HepG2 (cell line): ENCODE data around the gene STYXL2. TPM values are rescaled to one million over a fixed set of nuclear protein-coding genes. Genes with fewer than 3 reads are reported as not detected.

Source experiments
- ATAC-seq: fragments of 200-7000 bp; cut with Tn5 transposase; 3 replicates; pipeline ENCODE4 v1.9.1; 2020; ENCODE audit warnings: mild to moderate bottlenecking, moderate library complexity
- BruUV-seq: library from RNA; stranded (reverse); fragments of 400-500 nt; replicated peaks from 2 replicates; lab custom pipeline; 2021; lab: Mats Ljungman, UMichigan
- CTCF ChIA-PET: fragments of 300-600 bp; formaldehyde crosslinking; extraction: SDS; loops from one replicate; lab custom pipeline; 2021; ENCODE audit warnings: low total read pairs, inconsistent platforms, low intra/inter-chr PET ratio; lab: Yijun Ruan, JAX
- POLR2A ChIA-PET: fragments of 350-600 bp; sonication (Branson Sonifier 250); formaldehyde crosslinking; loops from one replicate; lab custom pipeline; 2020; ENCODE audit warnings: antibody characterized with exemption, inconsistent platforms; lab: Yijun Ruan, JAX
- DNase-seq: peaks from one replicate; pipeline ENCODE4 v3.0.0-alpha.2; 2015; ENCODE audit warnings: low spot score
- FAIRE-seq: peaks from 3 replicates; lab custom pipeline; 2011; peaks lifted over from hg19 to GRCh38; lab: Jason Lieb, UNC
- H2AFZ ChIP-seq: one replicate; pipeline ENCODE4 v1.6.1; 2011; ENCODE audit warnings: low read length, inconsistent platforms
- H3K27ac ChIP-seq: fragments of 300-600 bp; 3 replicates; pipeline ENCODE4 v1.8.0; 2011; ENCODE audit warnings: mixed run types, mild to moderate bottlenecking, mixed read lengths, low read length, inconsistent platforms; ENCODE audit not compliant: insufficient read depth; ENCODE audit errors: extremely low read length
- H3K27me3 ChIP-seq, 2 experiments: fragments of 200-600 bp in 1 of 2; 2 replicates in 1 of 2; 3 replicates in 1 of 2; pipeline versions ENCODE4 v1.6.0 to v1.8.0; 2011; ENCODE audit warnings: low read length in 2 of 2, mild to moderate bottlenecking in 2 of 2, moderate library complexity in 2 of 2, inconsistent platforms in 1 of 2; ENCODE audit not compliant: insufficient read depth in 2 of 2, control insufficient read depth in 1 of 2
- H3K36me3 ChIP-seq, 2 experiments: fragments of 200-600 bp in 1 of 2; replicated peaks in 1 of 2; 2 replicates in 1 of 2; 3 replicates in 1 of 2; pipeline versions ENCODE4 v1.5.1 to v1.8.0; 2011; ENCODE audit warnings: low read length in 2 of 2, inconsistent platforms in 1 of 2; ENCODE audit not compliant: insufficient read depth in 2 of 2, control insufficient read depth in 1 of 2
- H3K4me1 ChIP-seq: 2 replicates; pipeline ENCODE4 v1.5.1; 2012; ENCODE audit warnings: low read length, inconsistent platforms; ENCODE audit not compliant: insufficient read depth
- H3K4me2 ChIP-seq: 2 replicates; pipeline ENCODE4 v1.6.0; 2011; ENCODE audit warnings: low read depth, low read length, inconsistent platforms
- H3K4me3 ChIP-seq, 3 experiments: fragments of 200-600 bp in 1 of 3; sonication (generic), shearing (Covaris generic) in 1 of 3; replicated peaks in 1 of 3; 2 replicates each; pipeline ENCODE4 v1.5.1; 2011 to 2016; ENCODE audit warnings: low read length in 3 of 3, inconsistent platforms in 2 of 3, low read depth in 2 of 3, mild to moderate bottlenecking in 2 of 3, control low read depth in 1 of 3, mixed read lengths in 1 of 3; ENCODE audit not compliant: insufficient read depth in 1 of 3
- H3K79me2 ChIP-seq: one replicate; pipeline ENCODE4 v1.6.1; 2011; ENCODE audit warnings: low read length, inconsistent platforms; ENCODE audit not compliant: insufficient read depth
- H3K9ac ChIP-seq: 2 replicates; pipeline ENCODE4 v1.6.0; 2011; ENCODE audit warnings: mild to moderate bottlenecking, low read depth, low read length, inconsistent platforms; ENCODE audit not compliant: insufficient read depth
- H3K9me3 ChIP-seq: 2 replicates; pipeline ENCODE4 v1.5.1; 2012; ENCODE audit warnings: mild to moderate bottlenecking, low read length
- H4K20me1 ChIP-seq: 2 replicates; pipeline ENCODE4 v1.6.0; 2011; ENCODE audit warnings: inconsistent platforms, mild to moderate bottlenecking, low read length, moderate library complexity; ENCODE audit not compliant: insufficient read depth
- ASH2L ChIP-seq: fragments of 300-600, 200-600 bp; sonication (generic); IDR thresholded peaks from 2 replicates; pipeline ENCODE4 v1.7.0; 2017; ENCODE audit warnings: low read depth, mild to moderate bottlenecking, moderate library complexity, mixed read lengths, low read length; ENCODE audit not compliant: insufficient read length
- MED8 ChIP-seq: sonication (generic); formaldehyde crosslinking; IDR thresholded peaks from 2 replicates; pipeline ENCODE4 v1.8.1; 2023; ENCODE audit warnings: mild to moderate bottlenecking, missing genetic modification reagents; ENCODE audit not compliant: insufficient replicate concordance
- NFKB2 ChIP-seq: sonication (generic); formaldehyde crosslinking; IDR thresholded peaks from 2 replicates; pipeline ENCODE4 v1.4.0; 2020; ENCODE audit warnings: missing genetic modification reagents, borderline replicate concordance
- RARA ChIP-seq: IDR thresholded peaks from 2 replicates; pipeline ENCODE4 v1.6.1; 2016; ENCODE audit warnings: missing genetic modification reagents, missing compliant biosample characterization
- RXRB ChIP-seq: IDR thresholded peaks from 2 replicates; pipeline ENCODE4 v1.6.1; 2016; ENCODE audit warnings: borderline replicate concordance, missing genetic modification reagents, missing compliant biosample characterization
- SALL2 ChIP-seq: sonication (generic); formaldehyde crosslinking; IDR thresholded peaks from 2 replicates; pipeline ENCODE4 v1.8.1; 2023; ENCODE audit warnings: mild to moderate bottlenecking, missing genetic modification reagents, inconsistent platforms
- SETDB1 ChIP-seq: sonication (generic); formaldehyde crosslinking; IDR thresholded peaks from 2 replicates; pipeline ENCODE4 v1.5.1; 2020; ENCODE audit warnings: missing genetic modification reagents, mild to moderate bottlenecking, borderline replicate concordance
- STAG1 ChIP-seq: sonication (generic); formaldehyde crosslinking; IDR thresholded peaks from 2 replicates; pipeline ENCODE4 v1.4.0; 2020; ENCODE audit warnings: missing genetic modification reagents
- ZNF230 ChIP-seq: sonication (generic); formaldehyde crosslinking; IDR thresholded peaks from 2 replicates; pipeline ENCODE4 v1.4.0; 2020; ENCODE audit warnings: mild to moderate bottlenecking, missing genetic modification reagents
- ZSCAN21 ChIP-seq: sonication (generic); formaldehyde crosslinking; IDR thresholded peaks from 2 replicates; pipeline ENCODE4 v1.8.0; 2022; ENCODE audit warnings: mild to moderate bottlenecking, missing genetic modification reagents, moderate library complexity, borderline replicate concordance
- WGBS: methylation state at CpG from one replicate; pipeline ENCODE4 v1.1.6; 2017; ENCODE audit warnings: low lambda C conversion rate; 5-methylcytosine and 5-hydroxymethylcytosine counted together
- in situ Hi-C: cut with HindIII; loops from 2 replicates; pipeline ENCODE4 v1.10.0; 2017; ENCODE audit warnings: low pct_unique_long_range_greater_than_20kb; ENCODE audit not compliant: extremely low pct_ligation_motif_present
- intact Hi-C: fragments of 100-400 bp; cut with micrococcal nuclease; formaldehyde crosslinking; loops from one replicate; pipeline ENCODE4 v1.10.0; 2022; ENCODE audit not compliant: unreplicated experiment
- polyA plus RNA-seq, 8 experiments: library from polyadenylated mRNA; depleted of rRNA in 3 of 8; stranded (reverse) in 7 of 8; unstranded in 1 of 8; fragments of >200 nt; fragmentation: Illumina TruSeq in 4 of 8; extraction: Trizol in 4 of 8; gene quantifications; 2 replicates each; pipeline versions ENCODE4 v1.2.1 to v1.2.3, GENCODE V29; 2011 to 2016; ENCODE audit warnings: low read depth in 4 of 8, missing spikeins in 1 of 8, mixed read lengths in 1 of 8; ENCODE audit not compliant: insufficient read depth in 1 of 8
- total RNA-seq, 5 experiments: library from RNA; depleted of rRNA; stranded (reverse); fragments of >200 nt; fragmentation: Illumina TruSeq; extraction: Trizol; gene quantifications; 2 replicates each; pipeline ENCODE4 v1.2.3, GENCODE V29; 2016; ENCODE audit warnings: low read depth in 1 of 5
- TF ChIP-seq, protein P1 (sequence below): sonication (generic); formaldehyde crosslinking; IDR thresholded peaks from 2 replicates; pipeline ENCODE4 v1.5.0; 2020; ENCODE audit warnings: missing genetic modification reagents, mild to moderate bottlenecking, borderline replicate concordance
- TF ChIP-seq, protein P2 (sequence below): sonication (generic); formaldehyde crosslinking; IDR thresholded peaks from 2 replicates; pipeline ENCODE4 v1.8.0; 2023; ENCODE audit warnings: mild to moderate bottlenecking, missing genetic modification reagents

Gene STYXL2
- total and polyA plus RNA-seq, 2 of the 13 experiments (the other 11 are each of a cell fraction or from before 2014, with no cell fraction given) = not detected

DNA sequence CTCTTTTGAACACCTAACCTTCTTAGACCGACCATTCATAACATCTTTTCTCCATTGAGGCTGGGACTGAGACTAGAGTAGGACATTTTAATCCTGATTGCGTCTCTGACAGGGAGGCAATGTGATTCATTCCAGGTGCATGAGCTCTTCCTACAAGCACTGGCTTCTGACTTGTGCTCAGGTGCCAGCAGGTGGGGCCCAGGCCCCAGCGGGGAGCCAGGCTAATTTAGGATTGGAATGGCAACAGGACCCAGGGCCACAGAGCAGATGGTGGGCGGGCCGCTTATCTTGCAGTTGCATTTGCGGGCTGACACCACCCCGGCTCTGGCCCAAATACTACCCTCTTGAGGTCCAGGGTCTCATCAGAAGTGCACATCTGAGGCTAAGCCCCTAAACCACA is 7.8 kb upstream of the STYXL2 start:
- no peaks in the 10 kb centered on the region for H3K9me3 ChIP-seq
- 5% methylated on average over 2 of the region's 7 CpGs for WGBS
- no peaks in the 10 kb centered on the region for H3K36me3 ChIP-seq
- peaks cover 6 to 24% of the 10 kb centered on the region in 2 experiments; a peak in 3 of 5 replicates for H3K27me3 ChIP-seq
- H3K4me1 ChIP-seq = peaks cover 14% of the 10 kb centered on the region
- ATAC-seq (no peak), FAIRE-seq (no peak), DNase-seq (no peak)
- POLR2A ChIA-PET = no interaction called here
- no peaks in the 10 kb centered on the region for H4K20me1 ChIP-seq
- CTCF ChIA-PET = no interaction called here
- H2AFZ ChIP-seq = no peak overlapping the region
- BruUV-seq = no TSS peak
- intact Hi-C loops (loop anchor here (10.0 kb wide), 1 partner anchor 619 kb away; no protein-coding TSS in a partner anchor), in situ Hi-C loops (no loop called here)
- no peaks in the 10 kb centered on the region for H3K79me2 ChIP-seq
- no peak overlapping the region for H3K4me3 ChIP-seq
- no peak overlapping the region for H3K4me2 ChIP-seq
- H3K27ac ChIP-seq = no peak overlapping the region
- TF ChIP-seq ASH2L (no peak), ZSCAN21 (CRISPR knock-in tag) (no peak), RARA (CRISPR knock-in tag) (no peak), ZNF230 (no peak), MED8 (CRISPR knock-in tag) (no peak), STAG1 (no peak), SALL2 (CRISPR knock-in tag) (no peak), SETDB1 (CRISPR knock-in tag) (no peak), RXRB (CRISPR knock-in tag) (no peak), NFKB2 (CRISPR knock-in tag) (no peak)
- TF ChIP-seq, protein P1, sequence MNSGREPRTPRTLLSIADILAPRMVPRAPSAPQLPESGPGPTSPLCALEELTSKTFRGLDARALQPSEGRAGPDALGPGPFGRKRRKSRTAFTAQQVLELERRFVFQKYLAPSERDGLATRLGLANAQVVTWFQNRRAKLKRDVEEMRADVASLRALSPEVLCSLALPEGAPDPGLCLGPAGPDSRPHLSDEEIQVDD (CRISPR knock-in tag) = no peak
- TF ChIP-seq, protein P2, sequence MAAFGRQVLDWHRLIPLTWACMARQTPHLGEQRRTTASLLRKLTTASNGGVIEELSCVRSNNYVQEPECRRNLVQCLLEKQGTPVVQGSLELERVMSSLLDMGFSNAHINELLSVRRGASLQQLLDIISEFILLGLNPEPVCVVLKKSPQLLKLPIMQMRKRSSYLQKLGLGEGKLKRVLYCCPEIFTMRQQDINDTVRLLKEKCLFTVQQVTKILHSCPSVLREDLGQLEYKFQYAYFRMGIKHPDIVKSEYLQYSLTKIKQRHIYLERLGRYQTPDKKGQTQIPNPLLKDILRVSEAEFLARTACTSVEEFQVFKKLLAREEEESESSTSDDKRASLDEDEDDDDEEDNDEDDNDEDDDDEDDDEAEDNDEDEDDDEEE = no peak
- H3K9ac ChIP-seq = no peak overlapping the region
